ENCODE results near the gene ERBB2.

DNA sequence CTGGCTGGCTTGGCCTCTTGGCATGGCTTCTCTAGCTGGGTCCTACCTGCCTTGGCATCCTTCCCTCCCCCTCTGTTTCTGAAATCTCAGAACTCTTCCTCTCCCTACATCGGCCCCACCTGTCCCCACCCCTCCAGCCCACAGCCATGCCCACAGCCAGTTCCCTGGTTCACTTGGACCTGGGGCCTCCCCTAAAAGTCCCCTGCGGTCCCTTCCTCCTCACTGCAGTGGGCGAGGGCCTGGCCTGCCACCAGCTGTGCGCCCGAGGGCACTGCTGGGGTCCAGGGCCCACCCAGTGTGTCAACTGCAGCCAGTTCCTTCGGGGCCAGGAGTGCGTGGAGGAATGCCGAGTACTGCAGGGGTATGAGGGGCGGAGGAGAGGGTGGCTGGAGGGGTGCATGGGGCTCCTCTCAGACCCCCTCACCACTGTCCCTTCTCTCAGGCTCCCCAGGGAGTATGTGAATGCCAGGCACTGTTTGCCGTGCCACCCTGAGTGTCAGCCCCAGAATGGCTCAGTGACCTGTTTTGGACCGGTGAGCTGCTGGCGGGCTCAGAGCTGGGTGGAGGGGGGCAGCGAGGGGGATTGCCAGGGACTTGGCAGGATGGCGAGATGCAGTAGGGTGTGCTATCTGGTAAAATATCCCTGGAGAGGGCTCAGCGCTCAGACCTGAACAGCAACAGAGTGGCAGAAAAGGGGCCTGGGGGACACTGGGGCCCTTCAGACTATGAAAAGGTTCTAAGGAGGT lies 16.4 kb downstream of the ERBB2 start:
- TF ChIP-seq, protein P1, sequence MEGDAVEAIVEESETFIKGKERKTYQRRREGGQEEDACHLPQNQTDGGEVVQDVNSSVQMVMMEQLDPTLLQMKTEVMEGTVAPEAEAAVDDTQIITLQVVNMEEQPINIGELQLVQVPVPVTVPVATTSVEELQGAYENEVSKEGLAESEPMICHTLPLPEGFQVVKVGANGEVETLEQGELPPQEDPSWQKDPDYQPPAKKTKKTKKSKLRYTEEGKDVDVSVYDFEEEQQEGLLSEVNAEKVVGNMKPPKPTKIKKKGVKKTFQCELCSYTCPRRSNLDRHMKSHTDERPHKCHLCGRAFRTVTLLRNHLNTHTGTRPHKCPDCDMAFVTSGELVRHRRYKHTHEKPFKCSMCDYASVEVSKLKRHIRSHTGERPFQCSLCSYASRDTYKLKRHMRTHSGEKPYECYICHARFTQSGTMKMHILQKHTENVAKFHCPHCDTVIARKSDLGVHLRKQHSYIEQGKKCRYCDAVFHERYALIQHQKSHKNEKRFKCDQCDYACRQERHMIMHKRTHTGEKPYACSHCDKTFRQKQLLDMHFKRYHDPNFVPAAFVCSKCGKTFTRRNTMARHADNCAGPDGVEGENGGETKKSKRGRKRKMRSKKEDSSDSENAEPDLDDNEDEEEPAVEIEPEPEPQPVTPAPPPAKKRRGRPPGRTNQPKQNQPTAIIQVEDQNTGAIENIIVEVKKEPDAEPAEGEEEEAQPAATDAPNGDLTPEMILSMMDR (IDR thresholded peaks at IDR 0.05; ENCODE audit: low read depth, low read length), result no peak
- no peak for TF ChIP-seq POLR2A (IDR thresholded peaks at IDR 0.05; ENCODE audit: extremely low read depth, insufficient read length)
- no peak for TF ChIP-seq MYC (IDR thresholded peaks at IDR 0.05; ENCODE audit: low read depth, low read length)
- TF ChIP-seq, protein P2, sequence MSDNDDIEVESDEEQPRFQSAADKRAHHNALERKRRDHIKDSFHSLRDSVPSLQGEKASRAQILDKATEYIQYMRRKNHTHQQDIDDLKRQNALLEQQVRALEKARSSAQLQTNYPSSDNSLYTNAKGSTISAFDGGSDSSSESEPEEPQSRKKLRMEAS (IDR thresholded peaks at IDR 0.05; ENCODE audit: low read depth, low read length), result no peak
